ENCODE measurements around the gene WWC2. TPM values are rescaled to one million over a fixed set of nuclear protein-coding genes. Genes with fewer than 3 reads are reported as not detected.

Gene WWC2
- total RNA-seq, 1 donor from 2014 or later, result 109 TPM

- TF ChIP-seq, protein P1, sequence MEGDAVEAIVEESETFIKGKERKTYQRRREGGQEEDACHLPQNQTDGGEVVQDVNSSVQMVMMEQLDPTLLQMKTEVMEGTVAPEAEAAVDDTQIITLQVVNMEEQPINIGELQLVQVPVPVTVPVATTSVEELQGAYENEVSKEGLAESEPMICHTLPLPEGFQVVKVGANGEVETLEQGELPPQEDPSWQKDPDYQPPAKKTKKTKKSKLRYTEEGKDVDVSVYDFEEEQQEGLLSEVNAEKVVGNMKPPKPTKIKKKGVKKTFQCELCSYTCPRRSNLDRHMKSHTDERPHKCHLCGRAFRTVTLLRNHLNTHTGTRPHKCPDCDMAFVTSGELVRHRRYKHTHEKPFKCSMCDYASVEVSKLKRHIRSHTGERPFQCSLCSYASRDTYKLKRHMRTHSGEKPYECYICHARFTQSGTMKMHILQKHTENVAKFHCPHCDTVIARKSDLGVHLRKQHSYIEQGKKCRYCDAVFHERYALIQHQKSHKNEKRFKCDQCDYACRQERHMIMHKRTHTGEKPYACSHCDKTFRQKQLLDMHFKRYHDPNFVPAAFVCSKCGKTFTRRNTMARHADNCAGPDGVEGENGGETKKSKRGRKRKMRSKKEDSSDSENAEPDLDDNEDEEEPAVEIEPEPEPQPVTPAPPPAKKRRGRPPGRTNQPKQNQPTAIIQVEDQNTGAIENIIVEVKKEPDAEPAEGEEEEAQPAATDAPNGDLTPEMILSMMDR (IDR thresholded peaks at IDR 0.05), result no peak
These were observed 142.2 kb downstream of the WWC2 start for GRCh38 chr4:183241322-183241640.

DNA sequence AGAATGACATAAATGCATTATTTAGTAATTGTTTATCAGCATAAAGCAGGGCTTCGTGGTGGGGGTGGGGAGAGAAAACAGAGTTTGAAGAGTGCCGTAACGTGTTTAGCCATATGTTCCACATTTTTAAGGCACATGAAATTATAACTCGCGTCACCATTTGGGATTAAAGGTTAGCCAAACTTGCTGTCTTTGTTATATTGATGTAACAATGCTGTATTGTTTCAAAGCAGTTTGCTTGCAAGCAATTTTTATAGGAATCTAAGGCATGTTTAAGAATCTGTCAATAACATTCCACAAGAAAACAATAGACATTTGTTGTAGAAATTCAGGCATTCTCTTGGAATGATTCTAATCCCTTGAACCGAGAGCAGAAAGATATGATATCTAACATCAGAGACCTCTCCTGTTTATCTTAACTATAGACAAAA is 142.7 kb downstream of the WWC2 start:
- Histone ChIP-seq H3K27me3 (ENCODE audit: low read depth) (no peaks in the 10 kb centered on the region), H3K27ac (no peak overlapping the region), H3K36me3 (peaks cover 34% of the 10 kb centered on the region), H3K9me3 (peaks cover 2% of the 10 kb centered on the region), H3K4me1 (no peaks in the 10 kb centered on the region), H3K4me3 (no peak overlapping the region)
- TF ChIP-seq, protein P1 (IDR thresholded peaks at IDR 0.05), result no peak
- DNase-seq (no peak), ATAC-seq (no peak)
- intact Hi-C loops (cut with DNase I), result no loop called here

More at GRCh38 chr4:183241322-183241640, 142.2 kb downstream of the WWC2 start:
- intact Hi-C loops (cut with DNase I), result no loop called here
- Histone ChIP-seq H3K36me3 (peaks cover 30% of the 10 kb centered on the region), H3K9me3 (peaks cover 6% of the 10 kb centered on the region), H3K27ac (no peak overlapping the region), H3K4me1 (no peaks in the 10 kb centered on the region), H3K4me3 (no peak overlapping the region), H3K27me3 (ENCODE audit: low read depth) (no peaks in the 10 kb centered on the region)
- DNase-seq (no peak), ATAC-seq (peak; percentile 38 to 85)

- H3K9me3 ChIP-seq, result no peaks in the 10 kb centered on the region
- H3K4me1 ChIP-seq, result no peaks in the 10 kb centered on the region
- no peak overlapping the region for H3K4me3 ChIP-seq
- H3K27me3 ChIP-seq (ENCODE audit: low read depth), result no peaks in the 10 kb centered on the region
- peaks cover 38% of the 10 kb centered on the region for H3K36me3 ChIP-seq
- no peak overlapping the region for H3K27ac ChIP-seq
- TF ChIP-seq, protein P1 (IDR thresholded peaks at IDR 0.05), result no peak
- ATAC-seq, result no peak
- DNase-seq, result no peak
- intact Hi-C loops (cut with DNase I), result no loop called here
These were observed 143.2 kb downstream of the WWC2 start for GRCh38 chr4:183242291-183242690.

DNA sequence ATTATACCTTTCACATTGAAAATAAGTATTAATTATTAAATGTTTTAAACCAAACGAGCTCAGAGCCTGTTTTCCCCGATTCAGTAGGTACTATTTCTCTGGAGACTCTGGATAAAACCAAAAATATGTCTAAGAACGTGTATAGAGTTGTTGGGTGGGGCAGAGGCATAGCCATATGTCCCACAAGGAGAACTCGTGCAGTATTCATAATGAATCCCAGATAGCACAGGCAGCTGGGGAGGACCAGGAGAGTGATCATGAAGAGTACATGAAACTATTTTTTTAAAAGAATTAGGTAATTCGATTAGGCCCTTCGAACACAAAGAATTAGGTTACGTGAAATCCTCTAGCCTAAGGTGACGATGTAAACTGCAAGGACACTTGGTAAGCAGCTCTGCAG is 145.0 kb downstream of the WWC2 start:
- H3K4me3 ChIP-seq, result no peak overlapping the region
- no peaks in the 10 kb centered on the region for H3K27me3 ChIP-seq (ENCODE audit: low read depth)
- ATAC-seq, result no peak
- intact Hi-C loops (cut with DNase I), result no loop called here
- no peaks in the 10 kb centered on the region for H3K4me1 ChIP-seq
- DNase-seq, result no peak
- TF ChIP-seq, protein P1 (IDR thresholded peaks at IDR 0.05), result no peak
- H3K27ac ChIP-seq, result no peak overlapping the region
- no peaks in the 10 kb centered on the region for H3K9me3 ChIP-seq
- H3K36me3 ChIP-seq, result peaks cover 37% of the 10 kb centered on the region

DNA sequence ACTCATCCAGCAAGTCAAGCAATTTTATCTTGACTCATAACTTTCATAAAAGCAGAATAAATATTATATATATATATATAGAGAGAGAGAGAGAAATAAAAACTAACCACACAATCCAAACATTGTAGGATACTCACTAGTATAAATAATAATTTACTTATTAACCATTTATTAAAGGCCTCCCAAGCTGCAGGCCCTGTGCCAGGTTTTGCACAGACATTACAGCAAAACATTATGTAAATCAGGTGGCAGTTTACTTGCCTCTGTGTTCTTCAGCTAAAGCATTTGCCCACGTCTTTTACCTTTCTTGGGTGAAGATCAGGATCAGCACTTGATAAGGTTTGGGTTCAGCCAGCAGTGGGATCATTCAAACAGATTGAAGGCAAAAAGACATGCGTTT is 145.4 kb downstream of the WWC2 start:
- Histone ChIP-seq H3K9me3 (no peaks in the 10 kb centered on the region), H3K27ac (no peak overlapping the region), H3K4me3 (no peak overlapping the region), H3K36me3 (peaks cover 40% of the 10 kb centered on the region), H3K4me1 (no peaks in the 10 kb centered on the region), H3K27me3 (ENCODE audit: low read depth) (no peaks in the 10 kb centered on the region)
- DNase-seq (no peak), ATAC-seq (no peak)
- intact Hi-C loops (cut with DNase I), result no loop called here
- TF ChIP-seq, protein P1 (IDR thresholded peaks at IDR 0.05), result no peak

- Histone ChIP-seq H3K9me3 (no peaks in the 10 kb centered on the region), H3K27ac (no peak overlapping the region), H3K36me3 (peaks cover 60% of the 10 kb centered on the region), H3K4me1 (peaks cover 6% of the 10 kb centered on the region), H3K4me3 (no peak overlapping the region), H3K27me3 (ENCODE audit: low read depth) (no peaks in the 10 kb centered on the region)
- TF ChIP-seq, protein P1 (IDR thresholded peaks at IDR 0.05), result no peak
- ATAC-seq (no peak), DNase-seq (no peak)
- intact Hi-C loops (cut with DNase I), result no loop called here
These were observed 149.1 kb downstream of the WWC2 start for GRCh38 chr4:183248201-183248600.

Measured in lower lobe of right lung (tissue), 2 donors.